HG02571 (cell line): ENCODE results near the gene DLGAP1.
A peak's percentile ranks its signal among the peaks of the same experiment; 100 is the strongest.
"Not testable (repeated sequence)": the region's sequence is repeated elsewhere in the genome, so short reads cannot be mapped to it uniquely, and the experiment has no call there.

Experiments
- ATAC-seq: cut with Tn5 transposase; IDR thresholded peaks from one replicate; pipeline ENCODE4 v1.9.1; 2021; ENCODE audit warnings: mild to moderate bottlenecking, moderate library complexity; ENCODE audit not compliant: unreplicated experiment

Gene DLGAP1

DNA sequence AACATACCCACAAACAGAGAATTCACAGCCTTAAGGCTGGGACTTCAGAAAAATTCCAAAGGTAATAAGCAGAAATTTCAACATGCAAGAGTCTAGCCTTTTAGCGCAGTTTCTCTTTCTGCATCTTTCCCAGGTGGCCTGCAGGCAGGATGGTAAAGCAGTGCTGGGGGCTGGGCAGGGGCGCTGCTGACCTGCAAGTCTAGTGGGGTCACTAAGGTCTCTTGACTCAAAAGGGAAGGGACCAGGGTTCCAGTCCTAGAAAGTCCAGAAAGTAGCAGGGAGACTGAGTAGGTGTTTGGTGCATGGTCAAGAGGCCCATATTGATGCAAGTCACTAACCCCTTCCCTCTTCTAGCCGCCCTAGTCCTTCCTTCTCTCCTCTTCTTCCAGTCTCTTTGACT, 835.9 kb downstream of the DLGAP1 start:
- ATAC-seq = no peak

DNA sequence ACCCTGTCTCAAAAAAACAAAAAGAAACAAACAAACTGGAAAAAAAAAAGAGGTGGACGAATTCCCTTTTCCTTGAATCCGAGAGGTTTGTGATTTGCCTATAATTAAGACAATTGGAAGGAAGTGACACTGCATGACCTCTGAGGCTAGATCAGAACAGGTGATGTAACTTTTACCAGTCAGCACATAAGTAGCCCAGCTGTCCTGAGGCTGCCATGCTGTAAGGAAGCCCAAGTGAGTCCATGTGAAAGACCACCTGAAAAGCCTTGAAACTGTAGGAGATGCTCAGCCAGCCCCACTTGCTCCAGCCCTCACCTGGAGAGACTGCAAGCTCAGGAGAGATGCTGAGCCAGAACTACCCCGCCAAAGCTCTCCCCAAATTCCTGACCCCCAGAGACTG, 838.4 kb downstream of the DLGAP1 start:
- ATAC-seq = no peak

DNA sequence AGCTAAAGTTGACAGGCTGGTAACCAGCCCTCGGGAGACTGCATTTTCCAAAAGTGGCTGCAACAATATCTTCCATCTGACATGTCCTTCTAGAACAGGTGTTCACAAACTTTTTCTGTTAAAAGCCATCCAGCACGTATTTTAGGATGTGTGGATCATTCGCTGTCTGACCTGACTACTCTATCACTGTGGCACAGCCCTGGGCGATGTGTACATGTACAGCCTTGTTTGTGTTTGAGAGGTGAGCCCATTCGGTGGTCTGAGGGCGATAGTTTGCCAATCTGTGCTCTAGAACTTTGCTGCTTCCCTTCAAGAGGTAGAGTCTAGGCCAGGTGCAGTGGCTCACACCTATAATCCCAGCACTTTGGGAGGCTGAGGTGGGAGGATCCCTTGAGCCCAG, 839.0 kb downstream of the DLGAP1 start:
- ATAC-seq = no peak

DNA sequence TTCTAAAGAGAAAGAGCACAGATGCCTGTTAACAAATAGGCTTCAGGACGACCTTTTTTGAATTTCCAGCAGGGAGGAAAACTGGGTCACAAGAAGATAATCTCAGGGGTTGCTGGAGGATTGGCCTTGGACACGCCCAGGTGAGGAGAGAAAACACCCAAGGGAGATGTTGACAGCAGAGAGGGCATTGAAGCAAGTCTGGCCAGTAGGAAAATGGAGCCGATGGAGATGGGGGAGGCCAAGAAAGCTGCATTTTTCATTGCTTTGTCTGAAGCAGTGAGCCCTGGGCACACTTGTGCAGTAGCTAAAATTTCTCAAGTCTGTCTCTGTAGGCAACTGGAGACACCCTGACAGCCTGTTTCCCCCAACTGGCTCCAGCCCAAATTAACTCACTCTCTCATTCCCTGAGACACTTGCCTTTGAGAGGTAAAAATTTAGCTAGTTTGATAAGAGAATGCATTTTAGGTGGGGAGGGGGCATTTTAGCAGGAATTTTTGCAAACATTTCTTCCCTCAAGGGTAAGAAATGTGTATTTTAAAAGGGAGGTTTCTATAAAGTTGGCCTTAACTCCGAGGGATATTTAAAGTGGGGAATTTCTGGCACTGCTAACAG, 839.6 kb downstream of the DLGAP1 start:
- ATAC-seq = no peak

DNA sequence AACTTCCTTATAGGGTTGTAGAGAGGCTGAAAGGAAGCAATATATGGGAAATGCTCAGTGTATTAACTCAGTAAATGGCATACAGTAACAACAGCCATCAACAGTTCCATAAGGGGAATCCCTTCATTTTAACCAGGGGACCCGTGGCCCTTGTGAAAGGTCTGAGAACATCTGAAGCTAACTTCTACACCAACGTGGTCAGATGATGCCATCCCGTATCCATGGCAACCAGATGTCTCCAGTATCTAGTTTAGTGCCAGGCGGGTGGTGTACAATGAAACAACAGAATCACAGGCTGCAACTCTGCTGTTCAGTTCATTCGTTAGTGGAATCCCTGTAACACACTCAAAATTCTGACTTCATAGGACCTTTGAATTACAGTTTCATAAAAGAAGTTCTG, 842.8 kb downstream of the DLGAP1 start:
- ATAC-seq = no peak

DNA sequence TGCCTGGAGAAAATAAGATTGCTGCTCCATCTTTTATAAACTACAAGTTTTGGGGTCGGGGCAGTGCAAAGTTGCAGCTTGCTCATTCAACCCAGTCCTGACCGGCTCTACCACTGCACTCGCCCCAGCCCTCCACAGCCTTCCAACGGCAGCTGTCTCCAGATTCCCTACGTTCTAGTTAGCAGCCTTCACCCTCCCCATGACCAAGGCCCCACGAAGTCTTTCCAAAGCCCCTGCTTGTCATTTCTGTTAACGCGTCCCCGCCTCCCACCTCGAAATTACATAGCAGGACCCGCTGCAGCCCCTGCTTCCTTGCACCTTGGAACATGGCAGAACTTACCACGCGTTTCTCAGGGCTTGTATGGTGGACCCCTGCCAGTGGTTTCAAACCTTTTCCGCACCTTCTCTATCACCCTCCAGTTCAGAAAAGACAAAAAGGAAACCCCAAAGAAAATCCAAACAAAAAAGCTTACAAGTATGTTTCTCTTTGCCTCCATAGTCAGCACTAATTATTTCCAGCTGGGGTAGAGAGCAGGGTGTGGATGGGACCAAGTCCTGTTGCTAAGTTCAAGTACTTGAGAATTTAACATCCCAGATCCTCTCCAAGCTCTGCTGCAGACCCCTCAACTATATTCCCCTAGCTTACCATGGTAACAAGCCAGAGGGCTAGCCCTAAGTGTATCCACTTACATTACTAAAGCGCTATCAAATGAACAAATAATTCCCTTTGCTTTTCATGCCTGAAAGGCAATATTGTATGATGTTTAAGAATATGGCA, 843.6 kb downstream of the DLGAP1 start:
- ATAC-seq = no peak

DNA sequence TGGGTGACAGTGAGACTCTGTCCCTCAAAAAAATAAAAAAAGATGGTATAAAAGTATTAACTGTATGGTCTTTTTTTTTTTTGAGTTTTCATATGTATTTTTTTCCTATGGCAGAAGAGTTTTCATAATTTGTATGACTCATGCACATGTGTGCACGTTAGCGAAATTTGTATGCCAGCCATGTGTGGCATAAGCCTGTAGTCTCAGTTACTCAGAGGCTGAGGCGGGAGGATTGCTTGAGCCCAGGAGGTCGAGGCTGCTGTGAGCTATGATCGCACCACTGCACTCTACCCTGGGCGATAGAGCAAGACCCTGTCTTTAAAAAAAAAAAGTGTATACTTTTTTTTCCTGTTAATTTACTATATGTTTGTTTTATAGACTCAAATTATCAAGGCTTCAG, 844.3 kb downstream of the DLGAP1 start:
- no peak for ATAC-seq

DNA sequence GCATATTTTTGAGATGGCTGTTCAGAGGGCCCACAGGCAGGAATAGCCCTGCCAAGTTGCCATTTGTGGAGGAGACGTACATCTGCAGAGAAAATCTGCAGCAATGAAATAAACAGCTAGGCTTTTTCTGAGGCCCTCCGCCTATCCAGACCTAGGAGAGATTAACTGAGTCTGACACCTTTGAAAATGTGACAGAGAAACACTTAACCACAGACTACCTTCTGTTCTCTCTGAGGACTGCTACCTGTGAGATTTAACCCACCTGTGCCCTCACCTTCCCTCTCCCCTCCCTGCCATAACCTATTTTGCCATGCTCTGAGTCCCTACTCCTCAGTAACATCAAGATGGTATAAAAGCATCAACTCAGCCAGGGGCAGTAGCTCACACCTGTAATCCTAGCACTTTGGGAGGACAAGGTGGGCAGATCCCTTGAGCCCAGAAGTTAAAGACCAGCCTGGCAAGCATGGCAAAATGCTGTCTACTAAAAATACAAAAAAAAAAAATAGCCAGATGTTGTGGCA, 844.9 kb downstream of the DLGAP1 start:
- ATAC-seq = no peak

DNA sequence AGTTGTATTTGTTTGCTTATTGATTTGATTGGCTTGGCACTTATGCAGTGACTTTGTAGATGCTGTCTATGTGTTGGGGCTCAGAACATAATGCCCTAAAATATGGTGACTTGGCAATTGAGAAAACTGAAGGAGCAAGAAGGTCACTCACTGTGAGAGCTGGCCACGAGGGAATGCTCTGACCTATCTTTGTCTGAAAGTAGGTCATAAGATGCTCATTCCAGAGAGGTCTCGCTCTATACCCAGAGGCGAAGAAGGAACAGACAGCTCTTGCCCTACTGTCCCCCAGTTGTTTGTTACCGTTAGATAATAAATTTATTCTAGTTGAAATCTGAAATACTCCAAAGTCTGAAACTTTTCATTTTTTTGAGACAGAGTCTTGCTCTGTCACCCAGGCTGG, 846.6 kb downstream of the DLGAP1 start:
- no peak for ATAC-seq

DNA sequence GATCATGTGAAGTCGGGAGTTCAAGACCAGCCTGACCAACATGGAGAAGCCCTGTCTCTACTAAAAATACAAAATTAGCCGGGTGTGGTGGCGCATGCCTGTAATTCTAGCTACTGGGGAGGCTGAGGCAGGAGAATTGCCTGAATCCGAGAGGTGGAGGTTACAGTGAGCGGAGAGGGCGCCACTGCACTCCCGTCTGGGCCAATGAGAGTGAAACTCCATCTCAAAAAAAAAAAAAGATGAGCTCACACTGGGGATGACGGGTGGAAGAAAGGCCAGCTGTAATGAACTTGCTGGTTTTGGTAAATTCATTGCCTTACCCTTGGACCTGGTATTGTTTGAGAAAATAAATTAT, 847.0 kb downstream of the DLGAP1 start:
- not testable (repeated sequence) for ATAC-seq

DNA sequence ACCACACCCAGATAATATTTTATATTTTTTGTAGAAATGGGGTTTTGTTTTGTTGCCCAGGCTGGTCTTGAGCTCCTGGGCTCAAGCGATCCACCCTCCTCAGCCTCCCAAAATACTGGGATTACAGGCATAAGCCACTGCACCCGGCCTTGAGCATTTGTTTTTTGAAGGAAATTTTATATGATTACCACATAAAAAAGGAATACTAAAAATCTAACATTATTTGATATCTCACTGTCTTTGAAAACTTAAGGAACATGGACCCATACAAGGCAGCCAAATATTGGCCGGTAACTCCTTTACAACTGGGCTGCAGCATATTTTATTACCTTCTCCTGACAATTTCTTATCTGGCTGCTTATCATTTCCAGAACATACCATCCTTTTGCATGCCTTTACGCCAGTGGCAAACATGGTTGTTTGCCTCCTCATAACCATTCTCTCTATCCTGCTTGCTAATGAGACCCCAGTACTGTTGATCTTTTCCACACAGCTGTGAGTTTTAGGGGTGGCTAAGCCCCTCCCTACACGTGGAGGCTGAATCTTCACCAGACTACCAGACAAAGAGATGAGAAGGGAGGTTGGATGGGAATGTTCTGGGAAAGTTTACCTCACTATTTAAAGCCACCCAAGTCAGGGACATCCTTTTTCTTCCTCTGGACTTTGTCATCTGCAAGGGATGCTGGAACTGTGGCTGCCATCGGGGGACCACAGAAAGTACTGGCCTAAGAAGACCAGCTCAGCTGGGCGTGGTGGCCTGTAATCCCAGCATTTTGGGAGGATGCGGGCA, 847.6 kb downstream of the DLGAP1 start:
- ATAC-seq = no peak

DNA sequence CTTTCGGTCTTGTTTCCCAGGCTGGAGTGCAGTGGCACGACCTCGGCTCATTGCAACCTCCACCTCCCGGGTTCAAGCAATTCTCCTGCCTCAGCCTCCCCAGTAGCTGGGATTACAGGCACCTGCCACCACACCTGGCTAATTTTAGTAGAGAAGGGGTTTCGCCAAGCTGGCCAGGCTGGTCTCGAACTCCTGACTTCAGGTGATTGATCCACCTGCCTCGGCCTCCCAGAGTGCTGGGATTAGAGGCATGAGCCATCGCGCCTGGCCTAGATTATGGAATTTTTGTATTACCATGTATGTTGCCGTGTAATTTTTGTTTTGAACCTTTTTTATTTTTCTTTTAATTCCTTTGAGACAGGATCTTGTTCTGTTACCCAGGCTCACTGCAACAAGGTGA, 848.2 kb downstream of the DLGAP1 start:
- not testable (repeated sequence) for ATAC-seq

DNA sequence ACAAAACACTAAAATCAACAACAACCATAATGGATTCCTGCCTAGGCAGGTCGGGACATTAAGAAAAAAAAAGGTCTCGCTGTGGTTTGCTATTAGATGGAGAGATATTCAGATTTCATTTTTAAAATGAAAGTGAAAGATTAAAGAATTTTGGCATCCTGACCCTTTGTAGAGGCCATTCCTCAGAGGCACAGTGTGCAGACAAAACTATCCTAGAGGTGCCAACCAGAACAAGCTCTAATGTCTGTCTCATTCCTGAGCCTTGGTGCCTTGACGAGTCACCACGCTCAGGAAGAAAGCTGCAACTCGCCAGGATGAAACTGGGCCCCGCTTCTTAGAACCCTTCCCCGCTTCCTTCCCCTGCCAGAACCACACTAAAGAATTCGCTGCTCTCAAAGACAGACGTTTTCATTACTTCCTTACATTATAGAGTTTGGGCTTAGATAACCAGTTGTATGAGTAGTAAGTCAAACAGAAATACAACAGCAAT, 849.1 kb downstream of the DLGAP1 start:
- ATAC-seq = no peak

DNA sequence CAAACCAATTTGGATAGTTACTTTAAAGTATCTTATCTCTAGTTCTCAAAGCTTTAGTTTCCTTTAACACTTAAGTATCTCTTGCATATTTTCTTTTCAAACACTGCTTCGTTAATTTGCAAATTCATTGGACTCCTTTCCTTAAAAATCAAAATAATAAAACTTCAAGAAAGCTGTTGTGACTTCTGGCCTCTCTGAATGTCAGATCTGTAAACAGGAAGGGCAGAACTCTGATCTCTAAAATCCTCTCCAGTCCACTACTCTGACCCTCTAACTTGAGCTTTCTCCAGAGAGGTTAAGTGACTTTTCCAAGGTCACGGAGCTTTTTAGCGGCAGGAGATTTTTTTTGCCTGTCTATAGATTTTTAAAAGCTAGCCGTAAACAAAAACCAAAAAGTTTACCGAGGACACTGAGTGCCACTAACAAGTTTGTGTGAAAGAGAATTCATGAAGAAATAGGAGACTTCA, 849.6 kb downstream of the DLGAP1 start:
- ATAC-seq = no peak

DNA sequence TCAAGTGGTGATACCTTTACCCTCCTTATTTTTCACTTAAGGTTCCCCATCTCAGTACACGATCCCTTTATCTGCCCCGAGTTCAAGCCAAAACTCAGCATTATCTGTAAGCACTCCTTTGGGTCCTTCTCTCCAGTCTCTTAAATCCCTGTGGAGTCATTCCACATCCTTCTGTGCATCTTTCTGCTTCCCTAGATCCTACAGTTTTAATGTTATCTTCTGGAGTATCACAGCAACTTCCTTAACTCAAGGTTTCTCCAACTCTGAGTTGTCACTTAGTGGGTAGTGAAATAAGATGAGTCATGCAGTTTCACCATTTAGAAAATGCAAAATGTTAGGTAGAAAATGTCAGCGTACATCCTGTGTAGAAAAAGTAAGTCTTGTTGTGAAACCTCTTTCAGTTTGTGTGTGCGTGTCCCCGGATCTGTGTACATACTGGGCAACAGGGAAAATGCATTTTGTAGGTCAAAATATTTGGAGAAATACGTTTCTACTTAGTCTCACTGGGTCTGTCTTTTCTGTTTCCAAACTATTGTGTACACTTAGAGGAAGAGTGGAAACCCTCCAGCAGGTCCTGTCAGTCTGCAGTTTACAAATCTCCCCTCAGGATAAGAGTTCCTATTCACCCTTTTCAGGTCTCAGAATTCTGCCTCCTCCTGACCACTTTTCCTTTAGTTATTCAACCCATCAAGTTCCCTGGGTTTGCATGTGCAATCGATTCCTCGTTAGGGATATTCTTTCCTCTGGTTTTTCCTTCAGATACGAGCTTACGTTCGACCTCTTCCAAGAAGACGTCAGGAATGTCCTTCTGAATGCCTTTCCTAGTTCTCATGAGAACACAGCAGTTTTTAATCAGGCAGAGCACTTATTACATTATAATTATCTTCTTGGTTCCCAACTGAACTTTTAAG, 850.4 kb downstream of the DLGAP1 start:
- ATAC-seq = peak; percentile 91

DNA sequence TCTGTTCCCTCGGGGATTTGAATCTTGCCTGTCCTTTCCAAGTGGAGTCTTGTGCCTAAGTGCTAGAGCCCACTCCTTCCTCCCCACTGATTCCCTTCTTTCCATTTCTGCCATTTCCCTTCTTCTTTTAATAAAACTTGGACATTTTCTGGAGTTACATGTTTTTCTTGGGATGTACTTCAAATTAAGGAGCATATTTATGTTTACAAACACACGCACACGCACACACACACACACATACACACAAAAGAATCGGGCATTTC, 850.9 kb downstream of the DLGAP1 start:
- no peak for ATAC-seq

DNA sequence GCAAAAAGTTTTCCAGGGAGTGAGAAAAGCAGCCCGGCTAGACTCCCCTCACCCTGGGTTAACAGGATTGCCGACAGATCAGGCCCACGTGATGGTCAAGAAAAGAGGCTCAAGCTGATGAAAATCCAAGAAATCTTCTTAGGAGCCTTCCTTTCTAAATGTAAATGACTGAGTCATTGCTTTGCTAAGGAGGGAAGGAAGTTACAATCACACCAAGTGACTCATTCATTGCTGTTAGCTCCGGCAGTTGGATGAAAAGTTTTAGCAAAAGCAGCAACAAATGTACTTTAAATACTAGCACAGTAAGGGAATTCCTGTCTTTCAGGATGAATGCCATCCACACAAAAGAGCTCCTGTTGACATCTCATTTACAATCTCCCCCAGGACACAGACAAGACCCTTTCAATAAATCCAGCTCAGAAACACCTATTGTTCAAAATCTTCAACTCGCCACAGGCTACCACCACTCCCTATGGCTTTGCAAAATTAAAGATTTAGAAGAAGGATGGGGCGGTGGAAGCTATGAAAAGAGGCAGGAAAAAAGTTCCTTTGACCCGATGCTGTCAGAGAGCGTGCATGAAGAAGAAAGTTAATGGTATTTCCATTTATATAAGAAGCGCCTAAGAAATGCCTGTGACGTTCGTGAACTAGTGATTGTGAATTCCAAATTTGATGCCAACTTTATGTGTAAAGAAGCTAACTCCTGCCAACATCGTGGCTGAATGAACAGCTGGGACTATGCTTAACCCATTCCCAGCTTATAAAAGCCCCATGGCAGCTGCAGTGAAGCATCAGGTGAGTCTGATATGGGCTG, 851.5 kb downstream of the DLGAP1 start:
- no peak for ATAC-seq

DNA sequence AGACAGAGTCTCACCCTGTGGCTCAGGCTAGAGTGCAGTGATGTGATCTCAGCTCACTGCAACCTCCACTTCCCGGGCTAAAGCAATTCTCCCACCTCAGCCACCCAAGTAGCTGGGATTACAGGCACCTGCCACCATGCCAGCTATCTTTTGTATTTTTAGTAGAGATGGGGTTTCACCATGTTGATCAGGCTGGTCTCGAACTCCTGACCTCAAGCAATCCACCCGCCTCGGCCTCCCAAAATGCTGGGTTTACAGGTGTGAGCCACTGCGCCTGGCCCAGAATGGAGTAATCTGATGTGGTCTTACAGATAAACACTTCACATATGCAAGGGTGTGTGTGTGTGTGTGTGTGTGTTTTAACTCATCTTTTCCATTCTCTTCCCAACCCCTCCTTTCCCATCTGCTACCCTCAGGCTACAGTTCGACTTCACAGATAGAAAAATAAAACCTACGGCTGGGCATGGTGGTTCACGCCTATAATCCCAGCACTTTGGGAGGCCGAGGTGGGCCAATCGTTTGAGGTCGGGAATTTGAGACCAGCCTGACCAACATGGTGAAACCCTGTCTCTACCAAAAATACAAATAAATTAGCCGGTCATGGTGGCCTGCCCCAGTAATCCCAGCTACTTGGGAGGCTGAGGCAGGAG, 853.9 kb downstream of the DLGAP1 start:
- not testable (repeated sequence) for ATAC-seq

DNA sequence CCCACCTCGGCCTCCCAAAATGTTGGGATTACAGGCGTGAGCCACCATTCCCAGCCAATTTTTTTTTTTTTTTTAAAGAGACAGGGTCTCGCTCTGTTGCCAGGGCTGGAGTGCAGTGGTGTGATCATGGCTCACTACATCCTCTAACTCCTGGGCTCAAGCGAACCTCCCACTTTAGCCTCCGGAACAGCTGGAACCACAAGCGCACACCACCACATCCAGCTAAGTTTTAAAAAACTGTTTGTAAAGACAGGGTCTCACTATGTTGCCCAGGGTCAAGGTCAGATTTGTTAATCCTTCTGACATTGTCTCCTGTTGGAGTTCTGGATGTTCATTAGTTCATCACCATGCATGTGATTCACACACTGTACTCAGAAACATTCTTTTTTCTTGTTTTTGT, 855.2 kb downstream of the DLGAP1 start:
- ATAC-seq = no peak
